ENCODE results near the gene SATL1.
"Not testable (repeated sequence)": the region's sequence is repeated elsewhere in the genome, so short reads cannot be mapped to it uniquely, and the experiment has no call there.

GRCh38 chrX:85285286-85285685, 41.7 kb upstream of the SATL1 start:
- TF ChIP-seq CTCF, POLR2A (IDR thresholded peaks at IDR 0.05): not testable (repeated sequence)
